ENCODE results near the gene PPP3R1. TPM values are rescaled to one million over a fixed set of nuclear protein-coding genes. Genes with fewer than 3 reads are reported as not detected.

PPP3R1 gene
- total RNA-seq, 1 experiment from 2014 or later: 74.2 TPM

- Mint-ChIP-seq H3K4me1 (peaks cover 0 to 3% of the 10 kb centered on the region in 2 experiments; a peak in 1 of 4 replicates), H3K27ac (no peak overlapping the region), H3K27me3 (ENCODE audit: low read depth) (no peaks in the 10 kb centered on the region), H3K9me3 (no peaks in the 10 kb centered on the region; a peak in 1 of 5 replicates), H3K36me3 (ENCODE audit: insufficient read depth in 1 of 3, low read depth in 3 of 3) (no peaks in the 10 kb centered on the region), H3K4me3 (no peak overlapping the region)
- Histone ChIP-seq H3K23me2 (ENCODE audit: insufficient read length, low read depth, low read length, poor library complexity, severe bottlenecking) (no peaks in the 10 kb centered on the region), H2AK5ac (ENCODE audit: insufficient read length, low read length) (no peak overlapping the region), H2AFZ (ENCODE audit: low read length) (no peak overlapping the region), H3K4ac (ENCODE audit: low read depth, low read length) (no peak overlapping the region), H2BK20ac (ENCODE audit: low read depth, low read length, poor library complexity, severe bottlenecking) (no peak overlapping the region), H2BK5ac (ENCODE audit: insufficient read length, low read length) (no peak overlapping the region), H4K20me1 (ENCODE audit: control insufficient read depth, insufficient read depth, insufficient read length) (no peaks in the 10 kb centered on the region), H3K4me1 (ENCODE audit: insufficient read depth, low read length) (no peaks in the 10 kb centered on the region), H3K9me3 (ENCODE audit: control insufficient read depth, low read depth, low read length) (no peaks in the 10 kb centered on the region), H3K27me3 (ENCODE audit: insufficient read depth, low read length) (no peaks in the 10 kb centered on the region), H4K5ac (ENCODE audit: insufficient read length, low read depth, low read length) (no peak overlapping the region), H4K91ac (ENCODE audit: insufficient read length, low read depth, low read length) (no peak overlapping the region), H3K14ac (ENCODE audit: insufficient read depth, low read length) (no peak overlapping the region), H3K79me2 (ENCODE audit: insufficient read depth, low read length) (no peaks in the 10 kb centered on the region), H4K8ac (replicated peaks; ENCODE audit: insufficient read length, low read depth, low read length) (no peak overlapping the region), H3K27ac (ENCODE audit: insufficient read length, low read depth, low read length) (no peak overlapping the region), H3K23ac (ENCODE audit: insufficient read length, low read depth, low read length) (no peak overlapping the region), H3T11ph (ENCODE audit: low read length) (no peak overlapping the region), H2BK120ac (ENCODE audit: low read depth, low read length, poor library complexity, severe bottlenecking) (no peak overlapping the region), H3K18ac (ENCODE audit: insufficient read length, low read depth, low read length) (no peak overlapping the region), H3K56ac (ENCODE audit: insufficient read length, low read depth, low read length) (no peak overlapping the region), H2BK12ac (ENCODE audit: insufficient read length, low read depth, low read length) (no peak overlapping the region), H2BK15ac (ENCODE audit: low read depth, low read length) (no peak overlapping the region), H3K4me2 (ENCODE audit: insufficient read depth, insufficient read length, low read length) (no peak overlapping the region), H3K79me1 (ENCODE audit: insufficient read depth, low read depth, low read length, poor library complexity, severe bottlenecking) (no peaks in the 10 kb centered on the region), H3K9ac (ENCODE audit: extremely low read depth, insufficient read length, low read length) (no peak overlapping the region)
- no CpG with 5 or more reads among the region's 4 CpGs for WGBS (ENCODE audit: extremely low coverage, insufficient read length, low lambda C conversion rate)
- DNase-seq: no peak
- TF ChIP-seq CTCF (conservative IDR thresholded peaks at IDR 0.05): no peak
Observed at GRCh38 chr2:68293024-68293423, 40.7 kb upstream of the PPP3R1 start.

All from H9 (cell line).